CD14-positive monocyte (primary cell): ENCODE results near the gene STK32C. TPM values are rescaled to one million over a fixed set of nuclear protein-coding genes. Genes with fewer than 3 reads are reported as not detected.

Experiments
- DNase-seq, 3 donors: peaks; one replicate each; pipeline ENCODE4 v3.0.0-alpha.2; 2011 to 2022
- H2AFZ ChIP-seq: 2 replicates; pipeline ENCODE4 v1.6.0; 2012; ENCODE audit warnings: mild to moderate bottlenecking, low read depth, low read length, inconsistent platforms; ENCODE audit not compliant: insufficient read depth, poor library complexity, severe bottlenecking
- H3K27ac ChIP-seq, 2 donors: 1 replicate in 1 of 2; 2 replicates in 1 of 2; pipeline ENCODE4 v1.5.1; 2012 to 2013; ENCODE audit warnings: low read length in 2 of 2, control low read depth in 1 of 2, inconsistent platforms in 1 of 2, low read depth in 1 of 2, mild to moderate bottlenecking in 1 of 2
- H3K27me3 ChIP-seq, 2 donors: one replicate each; pipeline versions ENCODE4 v1.6.0 to v1.6.1; 2011 to 2013; ENCODE audit warnings: low read length in 2 of 2; ENCODE audit not compliant: control insufficient read depth in 2 of 2, insufficient read depth in 2 of 2
- H3K36me3 ChIP-seq, 2 donors: replicated peaks in 1 of 2; 1 replicate in 1 of 2; 2 replicates in 1 of 2; pipeline versions ENCODE4 v1.5.1 to v1.6.1; 2012 to 2013; ENCODE audit warnings: low read length in 2 of 2, control low read depth in 1 of 2, inconsistent platforms in 1 of 2, mild to moderate bottlenecking in 1 of 2; ENCODE audit not compliant: insufficient read depth in 2 of 2, control insufficient read depth in 1 of 2
- H3K4me1 ChIP-seq, 2 donors: 1 replicate in 1 of 2; 2 replicates in 1 of 2; pipeline versions ENCODE4 v1.5.1 to v1.6.1; 2012 to 2013; ENCODE audit warnings: low read length in 2 of 2, control low read depth in 1 of 2, inconsistent platforms in 1 of 2, mild to moderate bottlenecking in 1 of 2, moderate library complexity in 1 of 2; ENCODE audit not compliant: insufficient read depth in 2 of 2, control insufficient read depth in 1 of 2
- H3K4me2 ChIP-seq: replicated peaks from 2 replicates; pipeline ENCODE3; 2012; ENCODE audit warnings: low read length, moderate library complexity, mild to moderate bottlenecking; ENCODE audit not compliant: poor library complexity, severe bottlenecking; ENCODE audit errors: extremely low read depth
- H3K4me3 ChIP-seq, 3 experiments: fragments of 200-600 bp in 1 of 3; sonication (generic) in 1 of 3; replicated peaks in 1 of 3; 1 replicate in 2 of 3; 2 replicates in 1 of 3; pipeline ENCODE4 v1.5.1; 2011 to 2013; ENCODE audit warnings: low read length in 3 of 3, mild to moderate bottlenecking in 3 of 3, control low read depth in 2 of 3, low read depth in 2 of 3, inconsistent platforms in 1 of 3, moderate library complexity in 1 of 3
- H3K79me2 ChIP-seq: 2 replicates; pipeline ENCODE4 v1.6.0; 2012; ENCODE audit warnings: mild to moderate bottlenecking, control low read depth, inconsistent platforms, low read length, moderate library complexity; ENCODE audit not compliant: insufficient read depth
- H3K9ac ChIP-seq: 2 replicates; pipeline ENCODE4 v1.6.0; 2017; ENCODE audit warnings: low read length, mild to moderate bottlenecking; ENCODE audit not compliant: insufficient read depth, poor library complexity, severe bottlenecking
- H3K9me3 ChIP-seq, 2 donors: replicated peaks in 1 of 2; 1 replicate in 1 of 2; 2 replicates in 1 of 2; pipeline versions ENCODE4 v1.5.1 to v1.6.1; 2012 to 2013; ENCODE audit warnings: low read length in 2 of 2, control low read depth in 1 of 2; ENCODE audit not compliant: control insufficient read depth in 1 of 2, insufficient read depth in 1 of 2
- H4K20me1 ChIP-seq: 2 replicates; pipeline ENCODE4 v1.6.0; 2012; ENCODE audit warnings: mild to moderate bottlenecking, low read length, control low read depth, moderate library complexity; ENCODE audit not compliant: insufficient read depth
- H3K27ac Mint-ChIP-seq, 7 donors: one replicate each; pipeline ENCODE4 v1.8.0; 2020; ENCODE audit warnings: mild to moderate bottlenecking in 7 of 7, mixed read lengths in 7 of 7, moderate library complexity in 6 of 7, inconsistent platforms in 2 of 7
- H3K27me3 Mint-ChIP-seq, 3 donors: one replicate each; pipeline ENCODE4 v1.8.0; 2021 to 2022; ENCODE audit warnings: low read depth in 3 of 3, mild to moderate bottlenecking in 3 of 3, mixed read lengths in 3 of 3, moderate library complexity in 3 of 3, inconsistent platforms in 1 of 3
- H3K36me3 Mint-ChIP-seq, 2 donors: one replicate each; pipeline ENCODE4 v1.8.0; 2020; ENCODE audit warnings: mixed read lengths in 2 of 2, inconsistent platforms in 1 of 2, mild to moderate bottlenecking in 1 of 2
- H3K4me1 Mint-ChIP-seq: one replicate; pipeline ENCODE4 v1.8.0; 2020; ENCODE audit warnings: mild to moderate bottlenecking, mixed read lengths
- H3K4me3 Mint-ChIP-seq, 2 donors: one replicate each; pipeline ENCODE4 v1.8.0; 2020; ENCODE audit warnings: mild to moderate bottlenecking in 2 of 2, mixed read lengths in 2 of 2, moderate library complexity in 1 of 2
- H3K9me3 Mint-ChIP-seq, 7 donors: one replicate each; pipeline ENCODE4 v1.8.0; 2020 to 2022; ENCODE audit warnings: mixed read lengths in 7 of 7, mild to moderate bottlenecking in 6 of 7, moderate library complexity in 6 of 7, inconsistent platforms in 2 of 7
- CTCF ChIP-seq: fragments of 200-600 bp; IDR thresholded peaks from one replicate; pipeline ENCODE4 v1.8.0; 2022; ENCODE audit warnings: antibody characterized with exemption, mild to moderate bottlenecking
- WGBS: methylation state at CpG from one replicate; pipeline ENCODE4 v1.1.5; 2013; ENCODE audit warnings: missing lambda C conversion rate; ENCODE audit not compliant: insufficient coverage; 5-methylcytosine and 5-hydroxymethylcytosine counted together
- intact Hi-C, 2 donors: fragments of 100-400 bp; cut with micrococcal nuclease; formaldehyde crosslinking; loops; one replicate each; pipeline versions ENCODE4 v1.15.0 to v1.15.1; 2023
- polyA plus RNA-seq, 3 donors: library from polyadenylated mRNA; depleted of rRNA in 1 of 3; unstranded in 2 of 3; stranded (reverse) in 1 of 3; fragments of 300-500 nt in 2 of 3; fragments of >200 nt in 1 of 3; fragmentation: Illumina TruSeq in 2 of 3; gene quantifications; 1 replicate in 2 of 3; 2 replicates in 1 of 3; pipeline ENCODE4 v1.2.3, GENCODE V29; 2012 to 2021

STK32C gene
- polyA plus RNA-seq, 3 donors = 13.6 to 22.8 (median 18.4) TPM

- 97% methylated on average over 9 of the region's 11 CpGs for WGBS
- no peak for TF ChIP-seq CTCF
- H3K4me3 Mint-ChIP-seq = no peak overlapping the region
- Histone ChIP-seq H3K9ac (no peak overlapping the region), H3K4me2 (no peak overlapping the region), H3K79me2 (peaks cover 58% of the 10 kb centered on the region), H3K4me1 (peaks cover 52 to 58% of the 10 kb centered on the region in 2 donors), H3K9me3 (no peaks in the 10 kb centered on the region), H4K20me1 (peaks cover 57% of the 10 kb centered on the region), H3K36me3 (peaks cover 2 to 29% of the 10 kb centered on the region in 2 donors), H3K27me3 (no peaks in the 10 kb centered on the region), H2AFZ (no peak overlapping the region), H3K27ac (no peak overlapping the region), H3K4me3 (no peak overlapping the region)
- no peaks in the 10 kb centered on the region for H3K9me3 Mint-ChIP-seq
- H3K27ac Mint-ChIP-seq = peak overlapping the region in 2 of 7 donors; percentile 36 to 58
- H3K4me1 Mint-ChIP-seq = peaks cover 68% of the 10 kb centered on the region
- intact Hi-C loops = no loop called here
- H3K27me3 Mint-ChIP-seq = peaks cover 0 to 2% (median 0%) of the 10 kb centered on the region in 3 donors
- peaks cover 44 to 59% of the 10 kb centered on the region in 2 donors for H3K36me3 Mint-ChIP-seq
- DNase-seq = no peak
These were observed 18.7 kb upstream of the STK32C start for GRCh38 chr10:132326344-132326889.

GRCh38 chr10:132324186-132324585 lies 16.4 kb upstream of the STK32C start:
- Histone ChIP-seq H3K27me3 (no peaks in the 10 kb centered on the region), H3K4me1 (peaks cover 55 to 58% of the 10 kb centered on the region in 2 donors), H3K36me3 (peaks cover 2 to 29% of the 10 kb centered on the region in 2 donors), H3K27ac (peak overlapping the region in 1 of 2 donors; percentile 53), H2AFZ (no peak overlapping the region), H3K9ac (no peak overlapping the region), H3K4me3 (no peak overlapping the region), H3K4me2 (no peak overlapping the region), H3K79me2 (peaks cover 36% of the 10 kb centered on the region), H4K20me1 (peaks cover 48% of the 10 kb centered on the region), H3K9me3 (no peaks in the 10 kb centered on the region)
- TF ChIP-seq CTCF = no peak
- H3K4me3 Mint-ChIP-seq = no peak overlapping the region
- no peaks in the 10 kb centered on the region for H3K9me3 Mint-ChIP-seq
- peaks cover 68% of the 10 kb centered on the region for H3K4me1 Mint-ChIP-seq
- no CpG with 5 or more reads among the region's 1 CpG for WGBS
- peaks cover 44 to 61% of the 10 kb centered on the region in 2 donors for H3K36me3 Mint-ChIP-seq
- intact Hi-C loops = no loop called here
- peak overlapping the region in 1 of 7 donors; percentile 15 for H3K27ac Mint-ChIP-seq
- H3K27me3 Mint-ChIP-seq = peaks cover 0 to 2% (median 0%) of the 10 kb centered on the region in 3 donors
- no peak for DNase-seq
